ENCODE results near the gene DPY19L2.
"Not testable (repeated sequence)": the region's sequence is repeated elsewhere in the genome, so short reads cannot be mapped to it uniquely, and the experiment has no call there.

DPY19L2 gene

GRCh38 chr12:63658501-63658900, 9.8 kb downstream of the DPY19L2 start:
- not testable (repeated sequence) for FAIRE-seq

DNA sequence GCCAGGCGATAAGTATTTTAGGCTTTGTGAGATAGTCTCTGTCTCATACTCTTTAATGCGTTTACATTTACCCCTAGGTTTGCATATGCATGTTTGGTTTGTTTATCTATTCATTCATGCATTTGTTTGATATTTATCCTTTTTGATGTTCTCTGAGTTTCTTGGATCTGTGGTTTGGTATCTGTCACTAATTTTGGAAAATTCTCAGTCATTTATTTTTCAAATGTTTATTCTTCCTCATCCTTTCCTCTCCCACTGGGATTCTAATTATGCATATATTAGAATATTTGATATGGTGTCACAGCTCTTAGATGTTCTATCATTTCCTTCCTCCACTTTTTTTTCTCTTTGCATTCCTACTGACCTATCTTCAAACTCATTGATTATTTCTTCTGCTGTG, 11.9 kb downstream of the DPY19L2 start:
- FAIRE-seq, result not testable (repeated sequence)

DNA sequence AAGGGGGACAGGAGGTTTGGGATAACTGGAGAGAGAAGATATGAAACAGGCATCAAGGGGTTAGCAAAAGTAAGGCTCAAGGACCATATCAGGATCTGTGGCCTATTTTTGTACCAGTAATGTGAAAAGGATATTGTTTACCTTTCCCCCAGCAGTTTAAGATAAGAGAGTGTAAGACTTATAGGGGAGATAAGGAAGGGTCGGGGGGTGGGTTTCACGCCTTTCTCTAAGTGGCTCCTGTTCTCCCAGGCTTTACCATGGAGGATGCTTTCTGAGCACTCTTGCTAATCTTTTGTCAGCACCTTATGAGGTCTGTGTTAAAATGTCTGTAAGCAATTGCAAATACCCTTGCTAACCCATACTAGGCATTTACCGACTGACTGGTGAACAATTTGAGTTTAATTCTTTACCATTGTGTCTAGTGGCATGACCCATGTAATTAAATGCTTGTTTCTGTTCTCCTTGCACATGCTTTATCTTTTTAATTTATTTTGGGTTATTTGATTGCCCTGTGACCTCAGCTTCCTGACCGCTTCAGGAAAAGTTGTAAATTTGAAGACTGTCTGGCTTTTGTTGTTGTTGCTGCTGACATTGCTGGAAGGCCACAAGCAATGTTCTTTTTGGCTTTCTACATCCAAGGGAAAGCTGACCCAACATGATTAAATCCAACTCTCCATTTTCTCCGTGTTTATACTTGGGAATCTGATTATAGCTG, 12.6 kb downstream of the DPY19L2 start:
- not testable (repeated sequence) for FAIRE-seq

DNA sequence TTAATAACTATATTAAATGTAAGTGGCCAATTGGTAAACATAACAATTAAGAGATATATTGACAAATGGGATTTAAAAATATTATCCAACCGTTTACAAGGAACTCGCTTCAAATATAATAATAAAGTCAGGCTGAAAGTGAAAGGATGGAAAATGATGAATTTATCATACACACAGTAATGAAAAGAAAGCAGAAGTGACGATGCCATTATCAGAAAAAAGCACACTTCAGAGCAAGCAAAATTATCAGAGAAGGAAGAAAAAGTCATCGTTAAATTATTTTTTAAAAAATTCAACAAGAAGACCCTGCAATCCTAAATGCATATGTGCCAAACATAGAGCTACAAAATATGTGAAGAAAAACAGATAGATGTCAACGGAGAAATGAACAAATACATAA, 13.8 kb downstream of the DPY19L2 start:
- FAIRE-seq, result not testable (repeated sequence)

DNA sequence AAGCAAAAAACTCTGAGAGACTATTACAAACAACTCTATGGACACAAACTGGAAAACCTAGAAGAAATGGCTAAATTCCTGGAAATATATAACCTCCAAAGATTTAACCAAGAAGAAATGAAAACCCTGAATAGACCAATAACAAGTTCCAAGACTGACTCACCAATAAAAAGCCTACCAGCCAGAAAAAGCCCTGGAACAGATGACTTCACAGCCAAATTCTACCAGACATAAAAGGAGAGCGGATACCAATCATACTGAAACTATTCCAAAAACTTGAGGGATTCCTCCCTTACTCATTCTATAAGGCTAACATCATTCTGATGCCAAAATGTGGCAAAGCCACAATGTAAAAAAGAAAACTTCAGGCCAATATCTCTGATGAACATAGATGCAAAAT, 18.8 kb downstream of the DPY19L2 start:
- FAIRE-seq, result not testable (repeated sequence)

DNA sequence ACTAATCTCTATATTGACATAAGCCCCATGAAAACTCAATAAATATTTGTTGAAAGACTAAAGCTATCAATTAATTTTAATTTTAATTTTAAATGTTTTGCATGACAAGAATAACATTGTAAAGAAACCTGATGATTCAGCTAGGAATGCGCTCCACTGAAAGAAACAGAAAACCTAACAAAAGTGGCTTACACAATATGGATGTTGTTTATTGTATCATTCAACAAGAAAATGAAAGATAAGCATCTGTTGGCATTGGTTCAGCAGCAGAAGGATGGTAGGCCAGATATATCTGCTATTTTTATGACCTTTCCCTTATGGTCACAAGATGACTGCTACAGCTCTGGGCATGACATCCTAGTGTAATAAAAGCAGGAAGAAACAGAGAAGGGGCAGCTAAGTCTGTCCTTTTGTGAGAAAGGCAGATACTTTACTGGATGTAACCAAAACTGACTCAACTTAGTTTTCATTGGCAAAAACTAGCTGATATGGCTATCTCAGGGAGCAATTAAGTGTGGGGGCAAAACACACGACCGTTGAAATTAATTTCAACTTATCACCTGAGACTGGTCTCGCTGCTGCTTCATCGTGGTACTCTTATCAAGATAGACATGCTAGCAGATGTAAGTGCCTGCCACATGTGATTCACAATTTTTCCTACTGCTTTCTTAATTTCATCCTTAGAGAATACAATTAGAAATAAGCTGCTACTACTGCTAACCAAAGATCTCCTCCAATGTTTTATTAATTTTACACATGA, 24.7 kb downstream of the DPY19L2 start:
- FAIRE-seq, result not testable (repeated sequence)

GRCh38 chr12:63624258-63624657, 44.0 kb downstream of the DPY19L2 start:
- not testable (repeated sequence) for FAIRE-seq

- FAIRE-seq, result not testable (repeated sequence)
Observed at GRCh38 chr12:63615544-63615943, 52.7 kb downstream of the DPY19L2 start.

- not testable (repeated sequence) for FAIRE-seq
Observed at GRCh38 chr12:63611285-63611684, 57.0 kb downstream of the DPY19L2 start.

GRCh38 chr12:63609281-63609680, 59.0 kb downstream of the DPY19L2 start:
- FAIRE-seq, result not testable (repeated sequence)

DNA sequence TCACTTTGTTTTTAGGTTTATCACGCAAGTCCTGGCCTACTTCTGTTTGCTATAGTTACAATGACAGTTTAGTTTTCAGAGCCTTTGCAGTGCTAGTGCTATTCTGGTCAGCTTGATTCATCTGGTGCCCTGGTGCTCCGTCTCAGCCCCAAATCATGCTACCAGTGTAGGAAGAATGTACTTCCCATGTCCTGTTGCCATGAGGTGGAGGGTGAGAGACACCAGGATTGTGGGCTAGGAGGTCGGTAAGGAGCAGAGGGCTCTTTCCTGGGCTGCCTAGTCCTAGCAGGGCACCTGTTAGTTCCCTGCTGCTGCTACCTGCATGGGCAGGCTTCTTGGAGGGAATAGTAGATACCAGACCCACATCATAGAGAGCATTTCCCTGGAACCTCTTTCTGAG, 63.3 kb downstream of the DPY19L2 start:
- not testable (repeated sequence) for FAIRE-seq

GRCh38 chr12:63594828-63595227, 73.5 kb downstream of the DPY19L2 start:
- FAIRE-seq, result not testable (repeated sequence)

DNA sequence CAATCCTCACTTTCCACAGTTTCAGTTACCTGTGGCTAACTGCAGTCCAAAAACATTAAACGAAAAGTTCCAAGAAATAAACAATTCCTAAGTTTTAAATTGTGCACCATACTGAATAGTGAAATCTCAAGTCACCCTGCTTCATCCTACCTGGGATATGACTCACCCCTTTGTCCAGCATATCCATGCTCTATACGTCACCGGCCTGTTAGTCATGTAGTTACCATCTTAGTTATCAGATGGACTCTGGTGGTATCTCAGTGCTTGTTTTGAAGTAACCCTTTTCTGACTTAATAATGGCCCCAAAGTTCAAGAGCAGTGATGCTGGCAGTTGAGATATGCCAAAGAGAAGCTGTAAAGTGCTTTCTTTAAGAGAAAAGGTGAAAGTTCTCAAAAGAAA, 83.9 kb downstream of the DPY19L2 start:
- not testable (repeated sequence) for FAIRE-seq

GRCh38 chr12:63583289-63583688, 85.0 kb downstream of the DPY19L2 start:
- not testable (repeated sequence) for FAIRE-seq

DNA sequence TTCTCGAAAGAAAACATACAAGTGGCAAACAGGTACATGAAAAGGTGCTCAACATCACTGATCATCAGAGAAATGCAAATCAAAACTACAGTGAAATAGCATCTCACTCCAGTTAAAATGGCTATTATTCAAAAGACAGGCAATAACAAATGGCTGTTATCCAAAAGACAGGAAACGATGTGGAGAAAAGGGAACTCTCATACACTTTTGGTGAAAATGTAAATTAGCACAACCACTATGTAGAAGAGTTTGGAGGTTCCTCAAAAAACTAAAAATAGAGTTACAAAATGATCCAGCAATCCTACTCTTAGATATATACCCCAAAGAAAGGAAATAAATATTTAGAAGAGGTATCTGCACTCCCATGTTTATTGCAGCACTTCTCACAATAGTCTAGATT, 90.7 kb downstream of the DPY19L2 start:
- FAIRE-seq, result not testable (repeated sequence)

GRCh38 chr12:63572038-63572437, 96.3 kb downstream of the DPY19L2 start:
- not testable (repeated sequence) for FAIRE-seq

- not testable (repeated sequence) for FAIRE-seq
Observed at GRCh38 chr12:63558445-63558844, 109.8 kb downstream of the DPY19L2 start.

- not testable (repeated sequence) for FAIRE-seq
Observed at GRCh38 chr12:63551397-63551796, 116.9 kb downstream of the DPY19L2 start.

GRCh38 chr12:63549034-63549433, 119.3 kb downstream of the DPY19L2 start:
- FAIRE-seq, result not testable (repeated sequence)

DNA sequence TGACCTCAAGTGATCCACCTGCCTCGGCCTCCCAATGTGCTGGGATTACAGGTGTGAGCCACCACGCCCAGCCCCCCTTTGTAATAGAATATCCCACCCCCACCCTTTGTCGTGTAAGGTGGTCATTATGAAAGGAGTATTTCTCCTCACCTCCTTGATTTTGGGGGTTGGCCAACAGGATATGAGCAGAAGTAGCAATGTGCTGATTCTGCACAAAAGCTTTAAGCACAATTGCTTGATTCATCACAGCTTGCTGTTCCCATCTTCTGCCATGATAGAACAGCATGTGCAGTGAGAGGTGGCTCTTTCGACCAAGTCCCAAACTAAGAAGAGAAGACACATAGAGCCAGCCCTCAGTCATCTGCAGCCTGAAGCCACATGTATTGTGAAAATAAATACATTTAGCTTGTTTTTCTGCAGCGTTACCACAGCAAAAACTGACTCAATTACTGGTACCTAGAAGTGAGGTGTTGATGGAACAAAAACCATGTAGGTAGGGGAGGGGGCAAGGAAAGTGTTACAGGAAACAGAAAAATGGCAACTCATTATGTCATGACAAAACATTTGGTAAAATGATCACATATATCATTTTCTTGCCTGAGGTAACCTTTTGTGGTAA, 122.9 kb downstream of the DPY19L2 start:
- FAIRE-seq, result not testable (repeated sequence)

DNA sequence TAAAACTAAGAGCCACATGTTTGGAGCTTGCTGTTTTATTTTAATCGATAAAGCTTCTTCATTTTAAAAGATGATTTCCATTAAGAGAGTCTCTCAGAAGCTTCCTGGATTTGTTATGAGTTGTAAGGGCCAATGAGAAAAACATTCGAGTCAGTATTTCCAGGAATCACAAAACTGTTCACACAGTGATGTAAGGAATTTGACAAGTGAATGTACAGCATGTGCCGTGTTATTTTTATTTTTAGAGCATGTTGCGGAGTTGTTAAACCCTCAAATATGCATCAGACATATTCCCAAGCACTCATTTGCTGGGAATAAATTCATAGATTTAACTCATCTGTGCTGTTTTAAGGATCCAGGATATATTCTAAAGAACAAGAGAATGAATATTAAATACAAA, 129.6 kb downstream of the DPY19L2 start:
- FAIRE-seq, result not testable (repeated sequence)

DNA sequence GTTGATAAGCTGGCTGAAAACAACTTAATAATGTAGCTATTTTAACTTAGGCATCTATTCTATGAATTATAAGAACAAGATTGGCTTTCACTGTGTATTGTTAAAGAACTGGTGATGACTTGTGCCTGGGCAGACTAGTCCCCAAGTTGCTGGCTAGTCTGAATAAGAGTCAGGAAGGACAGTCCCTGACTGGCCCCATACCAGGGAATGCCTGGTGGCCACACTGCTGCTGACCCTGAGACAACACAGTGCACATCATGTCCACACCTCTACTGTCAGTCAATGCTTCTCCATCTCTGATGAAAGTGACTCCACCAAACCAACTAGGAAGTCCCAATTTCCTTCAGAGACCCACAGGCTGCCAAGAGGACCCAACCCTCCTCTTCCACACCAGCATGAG, 130.5 kb downstream of the DPY19L2 start:
- not testable (repeated sequence) for FAIRE-seq

GRCh38 chr12:63529641-63530040, 138.7 kb downstream of the DPY19L2 start:
- FAIRE-seq, result not testable (repeated sequence)

DNA sequence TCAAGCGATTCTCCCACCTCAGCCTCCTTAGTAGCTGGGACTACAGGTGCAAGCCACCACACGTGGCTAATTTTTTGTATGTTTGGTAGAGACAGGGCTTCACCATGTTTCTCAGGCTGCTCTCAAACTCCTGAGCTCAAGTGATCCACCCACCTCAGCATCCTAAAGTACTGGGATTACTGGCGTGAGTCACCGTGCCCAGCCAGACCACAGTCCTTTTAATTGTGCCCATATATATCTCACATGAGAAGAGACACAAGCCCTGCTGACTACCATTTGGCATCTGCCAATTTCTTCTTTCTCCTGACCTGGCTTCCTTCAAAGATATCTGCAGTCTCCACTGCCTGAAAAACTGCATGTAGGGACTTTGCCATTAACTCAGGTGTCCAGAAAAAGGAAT, 142.5 kb downstream of the DPY19L2 start:
- no peak for FAIRE-seq

All from A204.1 (cell line).